SK-N-SH treated with all-trans-retinoic acid at 6 μM for 48 hours (cell line): ENCODE data around the gene CT47C1.

Experiments
- ARNTL ChIP-seq: fragments of 450-650 bp; formaldehyde crosslinking; IDR thresholded peaks from 2 replicates; pipeline ENCODE4 v1.5.0; 2020; ENCODE audit warnings: low read depth, mild to moderate bottlenecking, moderate library complexity, borderline replicate concordance
- GLIS3 ChIP-seq: fragments of 250-450 bp; sonication (Bioruptor Pico); IDR thresholded peaks from 2 replicates; pipeline ENCODE4 v1.5.0; 2020; ENCODE audit warnings: mild to moderate bottlenecking, moderate library complexity
- ISL1 ChIP-seq: fragments of 250-450 bp; sonication (Bioruptor Pico); IDR thresholded peaks from 2 replicates; pipeline ENCODE4 v2.1.2; 2022; ENCODE audit warnings: mild to moderate bottlenecking, moderate library complexity
- RARB ChIP-seq: fragments of 250-450 bp; sonication (Bioruptor Pico); IDR thresholded peaks from 2 replicates; pipeline ENCODE4 v1.8.0; 2021; ENCODE audit warnings: mild to moderate bottlenecking, moderate library complexity
- SNAI2 ChIP-seq: fragments of 250-450 bp; sonication (Bioruptor Pico); IDR thresholded peaks from 2 replicates; pipeline ENCODE4 v1.5.0; 2020; ENCODE audit warnings: mild to moderate bottlenecking, moderate library complexity
- TCF4 ChIP-seq: fragments of 250-450 bp; sonication (Bioruptor Pico); IDR thresholded peaks from 2 replicates; pipeline ENCODE4 v1.8.0; 2021; ENCODE audit warnings: mild to moderate bottlenecking, moderate library complexity, borderline replicate concordance
- ZC3H10 ChIP-seq: fragments of 250-450 bp; sonication (Bioruptor Pico); IDR thresholded peaks from 2 replicates; pipeline ENCODE4 v1.5.1; 2021; ENCODE audit warnings: mild to moderate bottlenecking, moderate library complexity
- ZFP30 ChIP-seq: fragments of 450-650 bp; formaldehyde crosslinking; IDR thresholded peaks from 2 replicates; pipeline ENCODE4 v1.5.0; 2022; ENCODE audit warnings: mild to moderate bottlenecking, moderate library complexity
- ZNF70 ChIP-seq: fragments of 450-650 bp; formaldehyde crosslinking; IDR thresholded peaks from 2 replicates; pipeline ENCODE4 v1.5.0; 2020; ENCODE audit warnings: mild to moderate bottlenecking, moderate library complexity
- TF ChIP-seq, protein P1 (sequence below): fragments of 250-450 bp; sonication (Bioruptor Pico); IDR thresholded peaks from 2 replicates; pipeline ENCODE4 v1.8.0; 2020; ENCODE audit warnings: mild to moderate bottlenecking, moderate library complexity, borderline replicate concordance
- TF ChIP-seq, protein P2 (sequence below): fragments of 250-450 bp; sonication (Bioruptor Pico); IDR thresholded peaks from 2 replicates; pipeline ENCODE4 v1.5.1; 2020; ENCODE audit warnings: low read depth, mild to moderate bottlenecking, moderate library complexity

DNA sequence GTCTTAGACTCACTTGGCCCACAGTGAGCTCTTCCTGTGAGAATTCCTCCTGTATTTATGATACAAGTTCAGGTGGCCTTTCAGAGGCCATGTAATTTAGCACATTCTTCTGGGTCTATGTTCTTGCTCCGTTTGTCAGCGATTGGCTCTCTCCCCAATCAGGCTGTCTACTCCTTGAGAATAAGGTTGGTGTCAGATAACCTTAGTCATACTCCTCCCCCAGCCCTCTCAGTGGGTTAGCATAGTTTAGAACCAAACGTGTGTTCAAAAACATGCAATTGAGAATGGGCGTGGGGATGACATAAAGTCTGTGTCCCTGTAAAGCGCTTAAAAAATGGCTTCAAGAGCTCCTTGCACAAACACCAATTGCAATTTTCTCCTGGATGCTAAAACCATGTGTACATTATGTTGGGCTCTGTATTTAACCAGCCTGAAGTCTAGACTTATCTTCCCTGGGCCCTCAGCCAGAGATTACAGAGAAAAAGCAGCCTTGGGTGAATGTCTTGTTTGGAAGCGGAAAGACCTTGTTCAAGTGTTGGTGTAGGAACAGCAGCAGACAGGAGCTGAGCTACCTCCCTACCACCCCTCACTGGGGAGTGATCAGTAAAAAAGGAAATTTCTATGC is 9.9 kb upstream of the CT47C1 start:
- TF ChIP-seq, protein P1, sequence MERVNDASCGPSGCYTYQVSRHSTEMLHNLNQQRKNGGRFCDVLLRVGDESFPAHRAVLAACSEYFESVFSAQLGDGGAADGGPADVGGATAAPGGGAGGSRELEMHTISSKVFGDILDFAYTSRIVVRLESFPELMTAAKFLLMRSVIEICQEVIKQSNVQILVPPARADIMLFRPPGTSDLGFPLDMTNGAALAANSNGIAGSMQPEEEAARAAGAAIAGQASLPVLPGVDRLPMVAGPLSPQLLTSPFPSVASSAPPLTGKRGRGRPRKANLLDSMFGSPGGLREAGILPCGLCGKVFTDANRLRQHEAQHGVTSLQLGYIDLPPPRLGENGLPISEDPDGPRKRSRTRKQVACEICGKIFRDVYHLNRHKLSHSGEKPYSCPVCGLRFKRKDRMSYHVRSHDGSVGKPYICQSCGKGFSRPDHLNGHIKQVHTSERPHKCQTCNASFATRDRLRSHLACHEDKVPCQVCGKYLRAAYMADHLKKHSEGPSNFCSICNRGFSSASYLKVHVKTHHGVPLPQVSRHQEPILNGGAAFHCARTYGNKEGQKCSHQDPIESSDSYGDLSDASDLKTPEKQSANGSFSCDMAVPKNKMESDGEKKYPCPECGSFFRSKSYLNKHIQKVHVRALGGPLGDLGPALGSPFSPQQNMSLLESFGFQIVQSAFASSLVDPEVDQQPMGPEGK (CRISPR knock-in tag), result no peak
- TF ChIP-seq GLIS3 (CRISPR knock-in tag) (no peak), ZNF70 (CRISPR knock-in tag) (no peak), RARB (CRISPR knock-in tag) (no peak), SNAI2 (CRISPR knock-in tag) (no peak), TCF4 (CRISPR knock-in tag) (no peak), ZFP30 (CRISPR knock-in tag) (no peak), ISL1 (CRISPR knock-in tag) (no peak), ZC3H10 (no peak), ARNTL (CRISPR knock-in tag) (no peak)
- TF ChIP-seq, protein P2, sequence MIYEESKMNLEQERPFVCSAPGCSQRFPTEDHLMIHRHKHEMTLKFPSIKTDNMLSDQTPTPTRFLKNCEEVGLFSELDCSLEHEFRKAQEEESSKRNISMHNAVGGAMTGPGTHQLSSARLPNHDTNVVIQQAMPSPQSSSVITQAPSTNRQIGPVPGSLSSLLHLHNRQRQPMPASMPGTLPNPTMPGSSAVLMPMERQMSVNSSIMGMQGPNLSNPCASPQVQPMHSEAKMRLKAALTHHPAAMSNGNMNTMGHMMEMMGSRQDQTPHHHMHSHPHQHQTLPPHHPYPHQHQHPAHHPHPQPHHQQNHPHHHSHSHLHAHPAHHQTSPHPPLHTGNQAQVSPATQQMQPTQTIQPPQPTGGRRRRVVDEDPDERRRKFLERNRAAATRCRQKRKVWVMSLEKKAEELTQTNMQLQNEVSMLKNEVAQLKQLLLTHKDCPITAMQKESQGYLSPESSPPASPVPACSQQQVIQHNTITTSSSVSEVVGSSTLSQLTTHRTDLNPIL (CRISPR knock-in tag), result no peak
